Left ventricle myocardium inferior (tissue), 1 donor: Measurements from ENCODE around the gene RUNX2. TPM values are rescaled to one million over a fixed set of nuclear protein-coding genes. Genes with fewer than 3 reads are reported as not detected.

ENCODE experiments used
- DNase-seq: peaks from one replicate; pipeline ENCODE4 v3.0.0-alpha.2; 2020
- H3K27ac ChIP-seq: fragments of 200-600 bp; replicated peaks from 2 replicates; pipeline ENCODE4 v1.8.0; 2021
- H3K27me3 ChIP-seq: fragments of 200-600 bp; 2 replicates; pipeline ENCODE4 v1.8.0; 2021; ENCODE audit warnings: low read depth
- H3K36me3 ChIP-seq: fragments of 200-600 bp; 2 replicates; pipeline ENCODE4 v1.8.0; 2021
- H3K4me1 ChIP-seq: fragments of 200-600 bp; 2 replicates; pipeline ENCODE4 v1.8.0; 2021
- H3K4me3 ChIP-seq: fragments of 200-600 bp; 2 replicates; pipeline ENCODE4 v1.8.0; 2021; ENCODE audit warnings: mild to moderate bottlenecking, moderate library complexity
- H3K9me3 ChIP-seq: fragments of 200-600 bp; replicated peaks from 2 replicates; pipeline ENCODE4 v1.8.0; 2021
- CTCF ChIP-seq: fragments of 200-600 bp; IDR thresholded peaks from 2 replicates; pipeline ENCODE4 v1.8.0; 2021; ENCODE audit warnings: antibody characterized with exemption, mild to moderate bottlenecking, borderline replicate concordance
- intact Hi-C: fragments of 100-400 bp; cut with micrococcal nuclease; formaldehyde crosslinking; loops from one replicate; pipeline ENCODE4 v1.11.0; 2022
- total RNA-seq: library from RNA; stranded (reverse); fragmentation: NEBNext Ultra II Directional; extraction: Animal tissue kit (Norgen Biotek cat#: 25700); gene quantifications from one replicate; pipeline ENCODE4 v1.2.1, GENCODE V29; 2021
- donor health status: DM: no; HTN: yes; CAD: no; lungs with severe emphysema.

Gene RUNX2
- total RNA-seq, 1 donor from 2014 or later = 0.38 TPM

DNA sequence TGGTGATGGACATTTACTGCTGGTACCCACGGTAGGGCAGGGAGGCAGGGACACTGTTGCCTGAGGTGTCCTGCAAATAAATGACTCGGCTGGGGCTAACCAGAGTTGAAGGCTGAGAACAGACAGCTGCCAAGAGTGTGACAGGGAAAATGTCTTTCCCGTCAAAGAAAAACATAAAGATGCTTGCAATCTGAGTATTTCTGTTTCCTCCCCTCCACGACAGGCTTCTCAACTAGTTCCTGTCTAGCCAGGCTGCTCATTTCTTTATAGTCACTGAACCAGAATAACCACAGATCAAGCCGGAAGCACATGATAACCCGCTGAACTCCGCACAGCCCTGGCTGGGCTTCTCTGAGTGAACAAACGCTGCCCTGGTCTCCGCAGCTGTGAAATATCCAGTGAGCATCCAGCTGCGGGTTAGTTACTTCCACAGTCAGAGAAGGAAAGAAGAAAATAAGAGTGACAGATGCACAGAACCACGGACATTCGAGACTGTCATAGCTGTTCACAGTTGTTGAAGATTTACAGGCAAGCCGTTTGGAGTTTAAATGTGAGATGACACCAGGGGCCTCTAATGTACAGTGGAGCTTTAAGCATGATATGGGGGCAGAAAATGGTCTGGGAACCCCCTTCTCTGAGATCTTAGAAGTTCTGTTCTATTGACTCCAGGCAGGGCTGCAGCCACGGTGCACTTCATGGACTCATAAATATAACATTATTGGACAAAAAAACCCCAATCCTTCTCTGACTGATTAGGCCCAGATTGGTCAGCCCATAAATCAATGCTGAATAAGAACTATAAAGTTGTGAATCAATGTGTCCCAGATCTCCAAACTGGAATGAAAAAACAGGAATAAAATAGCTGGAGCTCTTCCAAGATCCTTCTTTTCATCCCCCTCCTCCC, 349.5 kb downstream of the RUNX2 start:
- peaks cover 29% of the 10 kb centered on the region for H3K9me3 ChIP-seq
- H3K27ac ChIP-seq = no peak overlapping the region
- no peaks in the 10 kb centered on the region for H3K4me1 ChIP-seq
- no peak for TF ChIP-seq CTCF
- H3K27me3 ChIP-seq = peaks cover 16% of the 10 kb centered on the region
- peak; percentile 20 for DNase-seq
- intact Hi-C loops = no loop called here
- H3K36me3 ChIP-seq = no peaks in the 10 kb centered on the region
- no peak overlapping the region for H3K4me3 ChIP-seq

- H3K4me3 ChIP-seq = no peak overlapping the region
- H3K27me3 ChIP-seq = peaks cover 16% of the 10 kb centered on the region
- no peak overlapping the region for H3K27ac ChIP-seq
- peaks cover 29% of the 10 kb centered on the region for H3K9me3 ChIP-seq
- H3K4me1 ChIP-seq = no peaks in the 10 kb centered on the region
- intact Hi-C loops = no loop called here
- H3K36me3 ChIP-seq = no peaks in the 10 kb centered on the region
- TF ChIP-seq CTCF = no peak
- DNase-seq = no peak
Measured at GRCh38 chr6:45678285-45678607, 350.1 kb downstream of the RUNX2 start.

DNA sequence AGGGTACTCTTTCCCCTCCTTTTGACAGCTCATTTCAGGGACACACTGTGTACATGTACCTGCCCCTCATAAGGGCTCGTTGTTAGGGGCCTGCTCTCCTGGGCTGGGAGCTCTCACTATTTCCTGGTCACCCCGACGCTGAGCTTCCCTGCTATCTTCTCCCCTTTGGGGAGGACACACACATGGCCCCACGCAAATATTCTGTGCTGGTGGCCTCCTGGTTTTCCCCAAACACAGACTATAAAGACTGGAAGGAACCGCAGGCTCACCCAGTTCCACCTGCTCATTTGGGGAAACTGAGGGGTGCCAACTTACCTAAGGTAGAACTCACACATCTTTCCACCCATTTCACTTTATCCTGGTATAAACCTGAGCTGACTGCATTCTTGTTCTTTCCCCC, 351.0 kb downstream of the RUNX2 start:
- Histone ChIP-seq H3K36me3 (no peaks in the 10 kb centered on the region), H3K27ac (no peak overlapping the region), H3K4me3 (no peak overlapping the region), H3K9me3 (peaks cover 29% of the 10 kb centered on the region), H3K4me1 (no peaks in the 10 kb centered on the region), H3K27me3 (peaks cover 16% of the 10 kb centered on the region)
- no peak for DNase-seq
- no peak for TF ChIP-seq CTCF
- intact Hi-C loops = no loop called here

GRCh38 chr6:45679631-45680030, 351.5 kb downstream of the RUNX2 start:
- no peak for TF ChIP-seq CTCF
- Histone ChIP-seq H3K4me1 (no peaks in the 10 kb centered on the region), H3K36me3 (no peaks in the 10 kb centered on the region), H3K27me3 (peaks cover 16% of the 10 kb centered on the region), H3K27ac (no peak overlapping the region), H3K4me3 (no peak overlapping the region), H3K9me3 (peaks cover 29% of the 10 kb centered on the region)
- DNase-seq = no peak
- intact Hi-C loops = no loop called here

DNA sequence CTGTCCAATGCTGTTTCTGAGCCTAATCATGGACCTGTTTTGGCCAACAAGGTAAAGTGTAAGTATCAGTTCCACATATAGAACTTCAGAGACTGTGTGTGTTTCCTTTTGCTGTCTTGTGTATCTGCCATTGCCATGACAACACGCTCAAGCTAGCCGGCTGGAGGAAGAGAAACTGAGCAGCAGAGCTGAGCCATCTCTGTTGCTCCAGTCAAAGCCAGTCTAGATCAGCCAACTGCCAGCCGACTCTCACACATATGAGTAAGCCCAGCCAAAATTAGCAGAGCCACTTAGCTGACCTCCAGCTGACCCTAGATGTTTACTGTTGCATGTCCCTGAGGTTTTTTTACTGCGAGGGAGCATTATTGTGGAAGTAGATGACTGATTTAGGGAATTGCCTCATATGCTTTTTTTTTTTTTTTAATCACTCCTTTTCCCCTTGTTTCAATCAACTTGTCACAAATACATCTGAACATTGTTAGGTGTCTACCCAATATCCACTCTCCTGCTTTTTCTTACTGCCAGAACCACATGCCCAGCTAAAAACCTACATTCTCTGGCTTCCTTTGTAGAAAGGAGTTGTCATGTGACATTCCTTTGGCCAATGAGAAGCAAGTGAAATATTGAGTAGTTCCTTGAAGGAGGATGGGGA, 353.9 kb downstream of the RUNX2 start:
- H3K27ac ChIP-seq = no peak overlapping the region

More for the DNA sequence above, 353.9 kb downstream of the RUNX2 start:
- no peak for DNase-seq
- H3K4me1 ChIP-seq = no peaks in the 10 kb centered on the region
- H3K4me3 ChIP-seq = no peak overlapping the region
- peaks cover 29% of the 10 kb centered on the region for H3K9me3 ChIP-seq
- intact Hi-C loops = no loop called here
- no peak for TF ChIP-seq CTCF
- H3K27me3 ChIP-seq = no peaks in the 10 kb centered on the region
- no peaks in the 10 kb centered on the region for H3K36me3 ChIP-seq
